Keratinocyte (primary cell): ENCODE results near the gene DCT. TPM values are rescaled to one million over a fixed set of nuclear protein-coding genes. Genes with fewer than 3 reads are reported as not detected.

Source experiments
- DNase-seq: peaks from one replicate; pipeline ENCODE4 v3.0.0-alpha.2; 2011; ENCODE audit warnings: low read depth, missing footprints, low spot score
- FAIRE-seq: peaks from 2 replicates; lab custom pipeline; 2011; peaks lifted over from hg19 to GRCh38; lab: Jason Lieb, UNC
- H2AFZ ChIP-seq: 2 replicates; pipeline ENCODE4 v1.6.0; 2012; ENCODE audit warnings: low read length, control low read depth, inconsistent platforms; ENCODE audit not compliant: control insufficient read depth
- H3K27ac ChIP-seq: 2 replicates; pipeline ENCODE4 v1.5.1; 2011; ENCODE audit warnings: low read length; ENCODE audit not compliant: control insufficient read depth, insufficient read depth
- H3K27me3 ChIP-seq: 3 replicates; pipeline ENCODE4 v1.6.0; 2011; ENCODE audit warnings: low read length; ENCODE audit not compliant: control insufficient read depth, insufficient read depth; ENCODE audit errors: extremely low read depth
- H3K36me3 ChIP-seq, 2 experiments: 2 replicates in 1 of 2; 3 replicates in 1 of 2; pipeline ENCODE4 v1.5.1; 2011; ENCODE audit warnings: low read length in 2 of 2, mild to moderate bottlenecking in 1 of 2; ENCODE audit not compliant: control insufficient read depth in 2 of 2, insufficient read depth in 2 of 2; ENCODE audit errors: extremely low read depth in 1 of 2
- H3K4me1 ChIP-seq: 3 replicates; pipeline ENCODE4 v1.5.1; 2011; ENCODE audit warnings: low read length; ENCODE audit not compliant: control insufficient read depth, insufficient read depth; ENCODE audit errors: extremely low read depth
- H3K4me2 ChIP-seq: 3 replicates; pipeline ENCODE4 v1.6.0; 2011; ENCODE audit warnings: low read depth, low read length; ENCODE audit not compliant: control insufficient read depth, insufficient read depth; ENCODE audit errors: extremely low read depth
- H3K4me3 ChIP-seq, 3 experiments: fragments of 200-600 bp in 1 of 3; sonication (generic) in 1 of 3; 2 replicates in 2 of 3; 3 replicates in 1 of 3; pipeline ENCODE4 v1.5.1; 2011 to 2016; ENCODE audit warnings: low read length in 3 of 3, mild to moderate bottlenecking in 3 of 3, control low read depth in 2 of 3, inconsistent platforms in 1 of 3, low read depth in 1 of 3, mixed read lengths in 1 of 3, mixed run types in 1 of 3, moderate library complexity in 1 of 3; ENCODE audit not compliant: control insufficient read depth in 2 of 3, insufficient read depth in 2 of 3; ENCODE audit errors: extremely low read depth in 1 of 3
- H3K79me2 ChIP-seq: 2 replicates; pipeline ENCODE4 v1.6.0; 2012; ENCODE audit warnings: low read length; ENCODE audit not compliant: control insufficient read depth, insufficient read depth
- H3K9ac ChIP-seq: 3 replicates; pipeline ENCODE4 v1.6.0; 2011; ENCODE audit warnings: low read length; ENCODE audit not compliant: control insufficient read depth, insufficient read depth; ENCODE audit errors: extremely low read depth
- H3K9me1 ChIP-seq: 3 replicates; pipeline ENCODE4 v1.6.0; 2011; ENCODE audit warnings: low read length; ENCODE audit not compliant: control insufficient read depth, insufficient read depth; ENCODE audit errors: extremely low read depth
- H3K9me3 ChIP-seq: 2 replicates; pipeline ENCODE4 v1.5.1; 2012; ENCODE audit warnings: low read depth, low read length; ENCODE audit not compliant: control insufficient read depth
- H4K20me1 ChIP-seq: 3 replicates; pipeline ENCODE4 v1.6.0; 2011; ENCODE audit warnings: low read length; ENCODE audit not compliant: control insufficient read depth, insufficient read depth; ENCODE audit errors: extremely low read depth
- CTCF ChIP-seq, 3 experiments: IDR thresholded peaks in 1 of 3; conservative IDR thresholded peaks in 1 of 3; optimal IDR thresholded peaks in 1 of 3; 2 replicates in 2 of 3; 3 replicates in 1 of 3; pipeline versions ENCODE3 to v1.5.1; 2011; ENCODE audit warnings: low read length in 3 of 3, mild to moderate bottlenecking in 3 of 3, moderate library complexity in 2 of 3, control low read depth in 1 of 3, inconsistent platforms in 1 of 3; ENCODE audit not compliant: insufficient read depth in 2 of 3; ENCODE audit errors: extremely low read depth in 1 of 3
- EZH2 ChIP-seq: IDR thresholded peaks from one replicate; pipeline ENCODE4 v1.6.1; 2012; ENCODE audit warnings: inconsistent platforms, mild to moderate bottlenecking, low read length, moderate library complexity
- dilution Hi-C: fragments of 300-500 bp; cut with MboI; formaldehyde crosslinking; loops from one replicate; pipeline ENCODE4 v1.7.0; 2020; ENCODE audit warnings: low sequenced_read_pairs; ENCODE audit not compliant: extremely low pct_ligation_motif_present
- polyA plus RNA-seq, 5 experiments: library from polyadenylated mRNA; depleted of rRNA in 3 of 5; stranded (reverse) in 3 of 5; stranded (forward) in 1 of 5; unstranded in 1 of 5; fragments of >200 nt; gene quantifications; 1 replicate in 1 of 5; 2 replicates in 3 of 5; 3 replicates in 1 of 5; pipeline versions ENCODE4 v1.2.1 to v1.2.3, GENCODE V29; 2011 to 2012; ENCODE audit warnings: missing spikeins in 2 of 5, low read depth in 1 of 5, low replicate concordance in 1 of 5

DCT gene
- polyA plus RNA-seq, 1 donor (not counting 4 experiments of a cell fraction or from before 2014, with no cell fraction given) = 0.04 TPM

GRCh38 chr13:94399812-94400211, 79.7 kb downstream of the DCT start:
- no peak for TF ChIP-seq EZH2
- no peak for TF ChIP-seq CTCF (optimal IDR thresholded peaks at IDR 0.05 in 1 of 3, IDR thresholded peaks at IDR 0.05 in 1 of 3, conservative IDR thresholded peaks at IDR 0.05 in 1 of 3; ENCODE audit: extremely low read depth in 1 of 3, insufficient read depth in 2 of 3, low read length in 3 of 3)
- dilution Hi-C loops = no loop called here
- no peak overlapping the region for H2AFZ ChIP-seq
- no peaks in the 10 kb centered on the region for H3K4me1 ChIP-seq
- FAIRE-seq = no peak
- no peaks in the 10 kb centered on the region for H4K20me1 ChIP-seq
- H3K9me3 ChIP-seq = no peaks in the 10 kb centered on the region
- no peak overlapping the region for H3K27ac ChIP-seq
- H3K4me2 ChIP-seq = no peak overlapping the region
- no peak for DNase-seq
- no peaks in the 10 kb centered on the region for H3K9me1 ChIP-seq
- H3K27me3 ChIP-seq = no peaks in the 10 kb centered on the region
- no peaks in the 10 kb centered on the region for H3K36me3 ChIP-seq
- no peak overlapping the region for H3K4me3 ChIP-seq
- H3K79me2 ChIP-seq = no peaks in the 10 kb centered on the region
- H3K9ac ChIP-seq = no peak overlapping the region

DNA sequence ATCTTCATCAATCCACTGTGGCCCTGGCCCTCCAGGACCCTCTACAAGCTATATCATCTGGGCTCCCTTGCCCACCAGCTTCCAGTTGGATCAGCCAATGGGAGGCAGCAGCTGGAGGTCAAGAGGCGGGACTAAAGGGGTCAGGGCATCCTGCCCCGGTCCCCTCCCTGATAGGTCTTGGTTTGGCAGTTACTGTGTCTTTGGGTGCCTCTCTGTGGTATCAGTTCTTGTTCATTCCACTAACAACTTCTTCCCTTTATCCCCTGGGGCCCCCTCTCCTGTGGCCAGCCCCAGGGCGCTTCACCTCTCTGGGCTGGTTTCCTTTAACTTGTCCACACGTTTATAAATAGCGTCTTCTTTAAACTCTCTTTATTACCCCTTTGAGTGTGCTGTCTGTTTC, 83.6 kb downstream of the DCT start:
- no peaks in the 10 kb centered on the region for H3K4me1 ChIP-seq
- DNase-seq (no peak), FAIRE-seq (no peak)
- H3K9me3 ChIP-seq = no peaks in the 10 kb centered on the region
- TF ChIP-seq EZH2 (no peak), CTCF (optimal IDR thresholded peaks at IDR 0.05 in 1 of 3, IDR thresholded peaks at IDR 0.05 in 1 of 3, conservative IDR thresholded peaks at IDR 0.05 in 1 of 3; ENCODE audit: extremely low read depth in 1 of 3, insufficient read depth in 2 of 3, low read length in 3 of 3) (no peak)
- H3K79me2 ChIP-seq = no peaks in the 10 kb centered on the region
- H3K9me1 ChIP-seq = no peaks in the 10 kb centered on the region
- H3K9ac ChIP-seq = no peak overlapping the region
- no peak overlapping the region for H2AFZ ChIP-seq
- no peak overlapping the region for H3K4me2 ChIP-seq
- H3K36me3 ChIP-seq = no peaks in the 10 kb centered on the region
- dilution Hi-C loops = no loop called here
- no peak overlapping the region for H3K4me3 ChIP-seq
- H3K27ac ChIP-seq = no peak overlapping the region
- no peaks in the 10 kb centered on the region for H4K20me1 ChIP-seq
- H3K27me3 ChIP-seq = no peaks in the 10 kb centered on the region
